ENCODE measurements around the gene ZSWIM9.

DNA sequence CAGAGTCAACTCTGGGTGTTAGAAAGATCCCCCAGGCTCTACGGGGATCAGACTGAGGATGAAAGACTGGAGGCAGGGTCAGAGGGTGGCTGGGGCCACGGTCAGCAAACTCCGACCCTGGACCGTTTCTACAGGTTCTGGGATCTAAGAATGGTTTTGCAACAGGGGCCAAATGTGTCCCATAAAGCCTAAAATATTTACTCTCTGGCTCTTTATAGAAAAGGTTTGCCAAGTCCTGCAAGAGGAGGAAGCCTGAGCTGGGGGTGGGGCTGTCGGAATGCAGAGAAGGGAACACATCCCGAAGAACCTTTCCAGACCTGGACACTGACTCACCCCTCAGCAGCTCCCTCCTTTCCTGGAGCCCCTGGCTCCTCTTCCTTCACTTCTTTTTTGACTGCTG, 21.1 kb upstream of the ZSWIM9 start:
- no peak for TF ChIP-seq CTCF (IDR thresholded peaks at IDR 0.05; ENCODE audit: poor library complexity, severe bottlenecking)
- no peak for TF ChIP-seq RAD21 (conservative IDR thresholded peaks at IDR 0.05)
- TF ChIP-seq EZH2 (IDR thresholded peaks at IDR 0.05; ENCODE audit: borderline replicate concordance, insufficient read depth, low read length, poor library complexity, severe bottlenecking), result no peak
